Hepatocyte (in vitro differentiated cells): ENCODE data around the gene MAGEA9.
"Not testable (repeated sequence)": the region's sequence is repeated elsewhere in the genome, so short reads cannot be mapped to it uniquely, and the experiment has no call there.

Source experiments
- EZH2 ChIP-seq: fragments of 200-600 bp; sonication (generic); IDR thresholded peaks from 2 replicates; pipeline ENCODE4 v1.6.1; 2016; ENCODE audit warnings: antibody characterized with exemption, mild to moderate bottlenecking, borderline replicate concordance
- EZH2phosphoT487 ChIP-seq: fragments of 200-600 bp; sonication (generic); IDR thresholded peaks from one replicate; pipeline ENCODE4 v1.6.1; 2018; ENCODE audit warnings: antibody characterized with exemption, mild to moderate bottlenecking, low read depth, moderate library complexity; ENCODE audit not compliant: unreplicated experiment, severe bottlenecking
- TF ChIP-seq, protein P1 (sequence below): fragments of 200-600 bp; sonication (generic); IDR thresholded peaks from 2 replicates; pipeline ENCODE4 v1.5.1; 2016; ENCODE audit warnings: antibody characterized with exemption, mild to moderate bottlenecking; ENCODE audit not compliant: poor library complexity

GRCh38 chrX:149773768-149774167 is 8.0 kb upstream of the MAGEA9 start, which contains the start of gene HSFX1:
- TF ChIP-seq, protein P1, sequence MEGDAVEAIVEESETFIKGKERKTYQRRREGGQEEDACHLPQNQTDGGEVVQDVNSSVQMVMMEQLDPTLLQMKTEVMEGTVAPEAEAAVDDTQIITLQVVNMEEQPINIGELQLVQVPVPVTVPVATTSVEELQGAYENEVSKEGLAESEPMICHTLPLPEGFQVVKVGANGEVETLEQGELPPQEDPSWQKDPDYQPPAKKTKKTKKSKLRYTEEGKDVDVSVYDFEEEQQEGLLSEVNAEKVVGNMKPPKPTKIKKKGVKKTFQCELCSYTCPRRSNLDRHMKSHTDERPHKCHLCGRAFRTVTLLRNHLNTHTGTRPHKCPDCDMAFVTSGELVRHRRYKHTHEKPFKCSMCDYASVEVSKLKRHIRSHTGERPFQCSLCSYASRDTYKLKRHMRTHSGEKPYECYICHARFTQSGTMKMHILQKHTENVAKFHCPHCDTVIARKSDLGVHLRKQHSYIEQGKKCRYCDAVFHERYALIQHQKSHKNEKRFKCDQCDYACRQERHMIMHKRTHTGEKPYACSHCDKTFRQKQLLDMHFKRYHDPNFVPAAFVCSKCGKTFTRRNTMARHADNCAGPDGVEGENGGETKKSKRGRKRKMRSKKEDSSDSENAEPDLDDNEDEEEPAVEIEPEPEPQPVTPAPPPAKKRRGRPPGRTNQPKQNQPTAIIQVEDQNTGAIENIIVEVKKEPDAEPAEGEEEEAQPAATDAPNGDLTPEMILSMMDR: not testable (repeated sequence)
- not testable (repeated sequence) for TF ChIP-seq EZH2, EZH2phosphoT487
